ENCODE measurements around the gene LRRC3. TPM values are rescaled to one million over a fixed set of nuclear protein-coding genes. Genes with fewer than 3 reads are reported as not detected.

The LRRC3 gene
- total RNA-seq, 1 experiment from 2014 or later = 0.50 TPM

DNA sequence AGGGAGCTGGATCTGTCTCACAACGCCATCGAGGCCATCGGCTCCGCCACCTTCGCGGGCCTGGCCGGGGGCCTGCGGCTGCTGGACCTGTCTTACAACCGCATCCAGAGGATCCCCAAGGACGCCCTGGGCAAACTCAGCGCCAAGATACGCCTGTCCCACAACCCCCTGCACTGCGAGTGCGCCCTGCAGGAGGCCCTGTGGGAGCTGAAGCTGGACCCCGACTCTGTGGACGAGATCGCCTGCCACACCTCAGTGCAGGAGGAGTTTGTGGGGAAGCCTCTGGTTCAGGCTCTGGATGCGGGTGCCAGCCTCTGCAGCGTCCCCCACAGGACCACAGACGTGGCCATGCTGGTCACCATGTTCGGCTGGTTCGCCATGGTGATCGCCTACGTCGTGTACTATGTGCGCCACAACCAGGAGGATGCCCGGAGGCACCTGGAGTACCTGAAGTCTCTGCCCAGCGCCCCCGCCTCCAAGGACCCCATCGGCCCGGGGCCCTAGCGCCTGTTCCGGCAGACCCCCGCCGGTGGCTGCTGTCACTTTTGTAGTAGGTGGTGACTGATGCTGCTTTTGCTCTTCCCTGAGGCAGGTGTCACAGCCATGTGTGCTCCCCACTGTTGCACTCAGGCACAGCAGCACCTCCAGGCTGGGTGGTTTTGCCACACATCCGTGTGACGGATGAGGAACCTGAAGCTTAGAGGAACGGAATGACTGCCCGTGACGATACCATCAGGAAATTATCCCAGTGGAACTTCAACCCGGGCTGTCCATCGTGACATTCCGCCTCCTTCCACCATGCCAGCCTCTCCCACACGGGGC lies 1.8 kb downstream of the LRRC3 start:
- no peak for DNase-seq (ENCODE audit: low spot score)

DNA sequence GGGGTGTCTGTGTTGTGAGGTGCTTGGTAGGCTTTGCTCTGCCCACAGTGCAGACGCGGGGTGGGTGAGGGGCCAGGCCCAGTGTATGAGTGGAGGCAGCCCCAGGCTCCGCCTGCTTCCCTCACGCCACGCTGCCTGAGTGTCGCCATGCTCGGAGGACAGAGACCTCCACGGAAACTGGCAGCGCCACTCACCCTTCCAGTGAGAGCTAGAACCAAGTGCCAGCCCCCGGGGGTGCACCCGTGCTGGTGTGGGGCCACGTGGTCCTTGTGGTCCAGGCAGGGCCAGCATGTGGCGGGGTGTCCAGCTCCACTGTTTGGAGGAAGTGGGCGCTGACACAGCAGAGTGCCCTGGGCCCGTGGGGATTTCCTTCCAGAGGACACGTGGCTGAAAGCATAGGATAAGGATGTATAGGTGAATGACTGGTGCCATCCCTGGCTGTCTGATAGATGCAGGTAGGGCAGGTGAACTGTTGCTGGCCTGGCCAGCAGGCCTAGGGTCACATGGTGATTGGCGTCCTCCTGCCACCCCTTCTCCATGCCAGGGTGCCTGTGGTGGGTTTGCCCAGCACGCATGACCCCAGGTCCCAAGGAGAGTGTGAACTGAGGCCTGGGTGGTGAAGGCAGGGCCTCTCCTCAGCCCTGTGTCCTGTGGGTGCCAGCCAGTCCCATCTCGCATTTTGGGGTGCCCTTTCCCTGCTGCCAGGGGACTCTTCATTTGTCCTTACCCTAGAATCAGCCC lies 3.8 kb downstream of the LRRC3 start:
- no peak for DNase-seq (ENCODE audit: low spot score)

GRCh38 chr21:44459712-44460440 lies 4.6 kb downstream of the LRRC3 start:
- DNase-seq (ENCODE audit: low spot score) = no peak

GRCh38 chr21:44460441-44460755 lies 5.1 kb downstream of the LRRC3 start:
- DNase-seq (ENCODE audit: low spot score) = no peak

DNA sequence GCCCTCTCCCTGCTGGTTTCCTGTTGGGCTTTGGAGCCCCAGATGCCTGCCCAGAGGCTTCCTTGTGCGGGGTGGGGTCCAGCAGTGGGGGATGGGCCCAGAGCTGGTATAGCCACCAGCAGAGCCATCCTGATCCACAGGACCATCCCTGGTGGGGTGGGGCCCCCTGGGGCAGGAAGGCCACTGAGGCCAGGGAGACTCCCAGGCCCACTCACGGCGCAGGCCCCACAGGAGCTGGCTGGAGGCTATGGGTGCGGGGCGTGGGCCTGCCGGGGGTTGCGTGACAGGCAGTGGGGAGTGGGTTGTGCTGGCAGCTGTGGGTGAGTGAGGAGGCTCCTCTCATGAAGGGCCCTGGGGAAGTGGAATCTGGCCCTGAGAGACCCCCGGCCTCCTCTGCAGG lies 5.7 kb downstream of the LRRC3 start:
- no peak for DNase-seq (ENCODE audit: low spot score)

GRCh38 chr21:44461464-44462001 lies 6.2 kb downstream of the LRRC3 start:
- no peak for DNase-seq (ENCODE audit: low spot score)

GRCh38 chr21:44462086-44462833 lies 7.0 kb downstream of the LRRC3 start:
- no peak for DNase-seq (ENCODE audit: low spot score)

DNA sequence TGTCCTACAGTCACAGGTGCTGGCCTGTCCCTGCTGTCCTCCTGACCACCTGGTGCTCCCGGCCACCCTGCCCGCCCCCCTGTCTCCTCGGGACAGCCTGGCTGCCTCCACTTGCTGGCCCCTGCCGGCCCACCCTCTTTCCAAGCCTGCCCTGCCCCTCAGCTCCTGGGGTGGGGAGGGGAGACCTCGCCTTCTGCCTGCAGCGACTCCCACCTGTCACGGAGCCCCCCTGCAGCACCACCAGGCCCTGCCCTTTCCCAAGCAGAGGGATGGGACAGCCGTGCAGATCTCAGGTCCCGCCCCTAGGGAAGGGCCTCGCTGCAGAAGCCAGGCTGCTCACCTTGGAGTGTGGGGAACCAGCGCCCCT lies 7.5 kb downstream of the LRRC3 start:
- DNase-seq (ENCODE audit: low spot score) = no peak

GRCh38 chr21:44463724-44464123 lies 8.4 kb downstream of the LRRC3 start:
- DNase-seq (ENCODE audit: low spot score) = no peak

DNA sequence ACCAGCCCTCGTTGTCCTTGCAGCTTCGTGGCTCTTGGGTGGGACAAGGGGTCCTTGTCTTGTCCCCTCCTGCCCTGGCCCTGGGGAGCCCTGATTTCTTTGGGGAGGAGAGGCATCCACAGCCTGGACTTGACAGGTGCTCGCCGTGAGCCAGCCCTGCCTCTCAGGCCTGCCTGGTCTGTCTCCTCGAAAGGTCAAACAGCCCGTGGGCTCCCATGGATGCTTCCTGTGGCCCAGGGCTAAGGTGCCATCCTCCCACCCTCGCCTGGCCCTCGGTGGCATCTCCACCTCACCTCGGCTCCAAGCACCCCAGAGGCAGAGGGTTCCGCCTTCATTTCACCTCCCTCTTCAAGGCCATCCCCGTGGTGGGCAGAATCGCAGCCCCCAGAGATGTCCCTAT lies 9.0 kb downstream of the LRRC3 start:
- no peak for DNase-seq (ENCODE audit: low spot score)

DNA sequence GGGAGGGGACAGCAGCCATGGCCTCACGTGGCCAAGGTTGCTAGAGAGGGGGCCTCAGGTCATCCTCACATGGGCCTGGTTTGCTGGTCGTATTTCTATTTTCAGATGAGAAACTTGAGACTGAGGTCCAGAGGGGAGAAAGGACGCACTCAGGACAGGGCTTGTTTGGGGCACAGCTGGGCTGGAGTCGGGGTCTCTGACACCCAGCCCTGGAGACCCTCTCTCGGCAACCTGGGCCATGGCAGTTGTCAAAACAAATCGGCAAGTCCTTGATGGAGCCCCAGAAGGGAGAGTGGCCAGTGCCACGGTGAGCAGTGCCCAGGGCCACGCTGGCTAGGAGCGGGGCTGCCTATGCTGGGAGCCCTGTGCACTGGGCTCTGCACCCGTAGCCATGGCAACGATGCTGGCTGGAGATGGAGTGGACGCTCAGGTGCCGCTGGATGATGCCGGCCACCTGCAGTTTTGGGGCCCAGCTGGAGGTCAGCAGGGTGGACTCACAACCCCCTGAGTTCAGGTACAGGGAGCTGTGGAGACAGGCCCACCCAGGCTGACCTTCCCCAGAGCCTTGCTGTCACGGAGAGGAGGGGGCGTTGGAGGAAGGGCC lies 11.1 kb downstream of the LRRC3 start:
- no peak for DNase-seq (ENCODE audit: low spot score)

- DNase-seq (ENCODE audit: low spot score) = no peak
Measured at GRCh38 chr21:44466996-44467858, 11.9 kb downstream of the LRRC3 start.

DNA sequence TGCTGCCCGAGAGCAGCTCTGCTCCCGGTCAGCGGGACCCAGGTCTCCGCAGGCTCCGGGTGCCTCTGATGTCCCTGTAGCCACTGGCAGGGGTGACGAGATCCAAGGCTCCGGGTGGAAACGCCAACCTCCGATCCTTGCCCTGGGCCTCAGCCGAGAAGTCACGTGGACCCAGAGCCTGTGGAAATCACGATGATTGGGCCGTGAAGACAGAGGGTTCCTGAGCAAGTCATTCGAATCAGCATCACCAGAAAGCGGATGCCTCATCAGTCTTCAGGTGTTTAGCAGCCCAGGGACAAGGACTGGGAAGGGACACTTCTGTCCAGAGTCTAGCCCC lies 12.5 kb downstream of the LRRC3 start:
- DNase-seq (ENCODE audit: low spot score) = no peak

DNA sequence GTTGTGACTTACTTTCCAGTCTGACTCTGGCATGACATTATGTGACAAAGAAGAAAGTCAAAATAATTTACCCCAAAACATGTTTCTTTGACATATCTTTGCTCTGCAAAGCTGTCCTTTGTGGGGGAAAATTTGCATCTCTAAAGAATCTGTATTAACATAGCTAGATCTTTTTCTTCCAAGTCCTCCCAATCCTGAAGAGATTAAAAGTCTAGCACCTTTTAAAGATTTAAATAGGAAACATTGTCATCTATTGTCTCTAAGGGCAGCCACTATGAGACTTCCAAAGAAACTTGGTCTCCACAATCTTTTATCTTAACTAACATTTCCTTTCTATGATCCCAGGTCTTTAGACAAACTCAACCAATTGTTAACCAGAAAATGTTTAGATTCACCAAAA lies 16.0 kb downstream of the LRRC3 start:
- DNase-seq (ENCODE audit: low spot score) = no peak

DNA sequence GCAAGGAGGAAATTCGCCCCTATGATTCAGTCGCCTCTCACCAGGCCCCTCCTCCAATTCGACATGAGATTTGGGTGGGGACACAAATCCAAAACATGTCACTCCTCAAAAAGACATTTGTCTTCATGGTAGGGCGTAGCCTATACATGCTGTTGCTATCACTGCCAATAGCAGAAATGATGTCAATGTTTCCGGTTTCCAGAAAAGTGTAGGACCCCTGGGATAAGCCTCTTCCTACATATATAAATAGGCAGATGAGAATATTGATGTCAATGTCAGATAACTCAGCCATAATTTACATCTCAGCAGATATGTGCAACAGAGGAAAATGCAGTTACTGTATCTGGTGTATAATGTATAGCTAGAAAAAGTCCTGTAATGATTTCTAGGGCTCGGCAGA lies 16.7 kb downstream of the LRRC3 start:
- no peak for DNase-seq (ENCODE audit: low spot score)

DNA sequence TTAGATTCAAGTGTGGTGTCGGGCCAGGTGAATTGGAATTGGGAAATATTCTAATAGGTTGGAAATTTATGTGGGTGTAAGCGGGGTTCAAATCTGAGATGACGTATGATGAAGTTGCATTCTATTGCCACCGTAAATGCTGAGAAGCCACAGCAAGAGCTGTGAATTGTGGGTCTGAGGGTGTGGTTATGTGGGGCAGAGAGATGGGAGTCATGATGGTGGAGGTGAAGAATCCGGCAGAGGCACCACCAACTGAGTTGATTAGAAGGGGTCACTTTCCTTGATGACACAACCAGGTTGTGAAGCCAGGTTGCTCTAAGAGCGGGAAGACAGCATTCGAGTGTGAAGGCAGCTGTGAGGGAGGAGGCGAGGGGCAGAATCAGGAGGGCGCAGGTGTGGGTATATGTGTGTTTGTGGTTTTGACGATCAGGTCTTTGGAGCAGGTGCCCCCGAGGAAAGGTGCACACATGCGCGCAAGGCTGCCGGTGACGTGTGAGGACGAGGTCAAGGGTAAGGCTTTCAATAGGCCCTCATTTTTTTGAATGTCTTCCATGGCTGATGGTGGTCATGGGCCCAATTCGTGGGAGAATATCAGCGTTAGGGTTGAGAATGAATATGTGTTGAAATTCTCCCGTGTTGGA lies 18.7 kb downstream of the LRRC3 start:
- DNase-seq (ENCODE audit: low spot score) = no peak

GRCh38 chr21:44475266-44475845 lies 20.0 kb downstream of the LRRC3 start:
- DNase-seq (ENCODE audit: low spot score) = no peak

DNA sequence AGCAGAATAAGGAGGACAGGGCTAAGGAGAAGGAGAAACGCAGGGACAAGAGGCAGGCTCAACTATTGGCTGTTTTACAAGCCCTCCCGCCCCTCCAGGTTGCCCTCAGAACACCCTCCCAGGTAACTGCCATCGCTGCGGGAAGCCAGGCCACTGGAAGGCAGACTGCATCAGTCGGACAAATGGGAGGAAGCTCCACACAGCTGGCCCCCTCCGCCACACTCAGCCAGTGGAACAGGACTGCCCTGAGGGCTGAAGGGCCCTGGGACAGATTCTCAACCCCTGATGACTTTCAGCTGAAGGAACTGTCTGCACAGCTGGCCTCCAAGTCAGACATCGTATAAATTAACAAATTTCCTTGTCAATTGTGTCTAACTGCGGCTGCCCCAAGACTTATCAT lies 21.8 kb downstream of the LRRC3 start:
- no peak for DNase-seq (ENCODE audit: low spot score)

DNA sequence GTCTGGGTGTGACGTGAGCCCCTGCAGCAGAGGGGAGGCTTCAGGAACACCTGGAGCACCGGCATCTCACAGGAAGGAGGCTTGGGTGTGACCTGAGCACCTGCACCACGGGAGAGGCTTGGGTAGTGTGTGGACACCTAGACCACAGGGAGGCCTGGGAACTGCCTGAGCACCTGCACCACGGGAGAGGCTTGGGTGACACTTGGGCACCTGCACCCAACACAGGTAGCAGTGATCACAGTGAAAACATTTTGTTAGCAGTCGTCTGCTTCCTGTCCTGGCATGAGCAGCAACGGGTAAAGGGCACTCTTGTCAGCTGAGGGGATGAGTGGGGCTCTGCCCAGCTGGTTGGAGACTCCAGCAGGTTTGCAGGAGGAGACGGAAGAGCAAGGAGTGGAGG lies 22.4 kb downstream of the LRRC3 start:
- DNase-seq (ENCODE audit: low spot score) = no peak
